ENCODE measurements around the gene OR52I2.

OR52I2 gene

GRCh38 chr11:4576880-4577279, 4.7 kb upstream of the OR52I2 start:
- no peaks in the 10 kb centered on the region for H3K36me3 ChIP-seq (ENCODE audit: insufficient read depth, low read length)
- no peaks in the 10 kb centered on the region for H3F3A ChIP-seq (ENCODE audit: insufficient read depth, low read length)
- no peak overlapping the region for H3K4me2 ChIP-seq (ENCODE audit: low read length)
- no peaks in the 10 kb centered on the region for H3K27me3 ChIP-seq (ENCODE audit: insufficient read depth, low read length)
- no peak overlapping the region for H3K9ac ChIP-seq (ENCODE audit: low read length)
- no peaks in the 10 kb centered on the region for H3K9me2 ChIP-seq (ENCODE audit: low read depth, low read length)
- H3K79me2 ChIP-seq (ENCODE audit: insufficient read depth, low read length): no peaks in the 10 kb centered on the region
- TF ChIP-seq EZH2 (IDR thresholded peaks at IDR 0.05; ENCODE audit: borderline replicate concordance, low read length) (no peak), CTCF (IDR thresholded peaks at IDR 0.05; ENCODE audit: low read length) (no peak)
- no peaks in the 10 kb centered on the region for H4K20me1 ChIP-seq (ENCODE audit: insufficient read depth, low read length)
- no peaks in the 10 kb centered on the region for H3K4me1 ChIP-seq (ENCODE audit: insufficient read depth, low read length, severe bottlenecking)
- H2AFZ ChIP-seq (ENCODE audit: low read length): no peak overlapping the region
- no peak overlapping the region for H3K4me3 ChIP-seq (ENCODE audit: low read depth, low read length, poor library complexity, severe bottlenecking)
- no peaks in the 10 kb centered on the region for H3K9me3 ChIP-seq (ENCODE audit: low read length)
- no peak overlapping the region for H3K27ac ChIP-seq (ENCODE audit: low read depth, low read length, poor library complexity, severe bottlenecking)

- Histone ChIP-seq H3K4me1 (ENCODE audit: insufficient read depth, low read length, severe bottlenecking) (no peaks in the 10 kb centered on the region), H3K4me2 (ENCODE audit: low read length) (no peak overlapping the region), H3K27me3 (ENCODE audit: insufficient read depth, low read length) (no peaks in the 10 kb centered on the region), H4K20me1 (ENCODE audit: insufficient read depth, low read length) (no peaks in the 10 kb centered on the region), H3K9me2 (ENCODE audit: low read depth, low read length) (no peaks in the 10 kb centered on the region), H3K9me3 (ENCODE audit: low read length) (no peaks in the 10 kb centered on the region), H3K79me2 (ENCODE audit: insufficient read depth, low read length) (no peaks in the 10 kb centered on the region), H3F3A (ENCODE audit: insufficient read depth, low read length) (no peaks in the 10 kb centered on the region), H3K4me3 (ENCODE audit: low read depth, low read length, poor library complexity, severe bottlenecking) (no peak overlapping the region), H3K9ac (ENCODE audit: low read length) (no peak overlapping the region), H3K36me3 (ENCODE audit: insufficient read depth, low read length) (no peaks in the 10 kb centered on the region), H3K27ac (ENCODE audit: low read depth, low read length, poor library complexity, severe bottlenecking) (no peak overlapping the region), H2AFZ (ENCODE audit: low read length) (no peak overlapping the region)
- TF ChIP-seq CTCF (IDR thresholded peaks at IDR 0.05; ENCODE audit: low read length) (no peak), EZH2 (IDR thresholded peaks at IDR 0.05; ENCODE audit: borderline replicate concordance, low read length) (no peak)
These were observed 3.8 kb upstream of the OR52I2 start for GRCh38 chr11:4577761-4578160.

GRCh38 chr11:4578624-4579023, 2.9 kb upstream of the OR52I2 start:
- H3K4me2 ChIP-seq (ENCODE audit: low read length): no peak overlapping the region
- no peaks in the 10 kb centered on the region for H3K36me3 ChIP-seq (ENCODE audit: insufficient read depth, low read length)
- no peaks in the 10 kb centered on the region for H3K79me2 ChIP-seq (ENCODE audit: insufficient read depth, low read length)
- H3K9me2 ChIP-seq (ENCODE audit: low read depth, low read length): no peaks in the 10 kb centered on the region
- H3F3A ChIP-seq (ENCODE audit: insufficient read depth, low read length): no peaks in the 10 kb centered on the region
- H3K4me3 ChIP-seq (ENCODE audit: low read depth, low read length, poor library complexity, severe bottlenecking): no peak overlapping the region
- H4K20me1 ChIP-seq (ENCODE audit: insufficient read depth, low read length): no peaks in the 10 kb centered on the region
- no peak overlapping the region for H3K27ac ChIP-seq (ENCODE audit: low read depth, low read length, poor library complexity, severe bottlenecking)
- H2AFZ ChIP-seq (ENCODE audit: low read length): no peak overlapping the region
- H3K27me3 ChIP-seq (ENCODE audit: insufficient read depth, low read length): no peaks in the 10 kb centered on the region
- no peaks in the 10 kb centered on the region for H3K9me3 ChIP-seq (ENCODE audit: low read length)
- no peaks in the 10 kb centered on the region for H3K4me1 ChIP-seq (ENCODE audit: insufficient read depth, low read length, severe bottlenecking)
- H3K9ac ChIP-seq (ENCODE audit: low read length): no peak overlapping the region
- TF ChIP-seq CTCF (IDR thresholded peaks at IDR 0.05; ENCODE audit: low read length) (no peak), EZH2 (IDR thresholded peaks at IDR 0.05; ENCODE audit: borderline replicate concordance, low read length) (no peak)
